MM.1S (cell line): ENCODE measurements around the gene PRUNE2.

Source experiments
- DNase-seq: peaks from one replicate; pipeline ENCODE4 v3.0.0-alpha.2; 2015
- H2AFZ ChIP-seq: fragments of 300-600 bp; sonication (generic); 2 replicates; pipeline ENCODE4 v1.6.0; 2016; ENCODE audit warnings: antibody characterized with exemption, low read length
- H3F3A ChIP-seq: fragments of 300-600 bp; sonication (generic); 2 replicates; pipeline ENCODE4 v1.6.1; 2016; ENCODE audit warnings: mild to moderate bottlenecking, antibody characterized with exemption, low read length, moderate library complexity, mixed read lengths; ENCODE audit not compliant: insufficient read depth
- H3K27ac ChIP-seq: fragments of 300-600 bp; sonication (generic); 2 replicates; pipeline ENCODE4 v1.5.1; 2016; ENCODE audit warnings: mild to moderate bottlenecking, low read length
- H3K27me3 ChIP-seq: fragments of 300-600 bp; sonication (generic); replicated peaks from 2 replicates; pipeline ENCODE4 v1.6.0; 2016; ENCODE audit warnings: low read length; ENCODE audit not compliant: insufficient read depth
- H3K36me3 ChIP-seq: fragments of 300-600 bp; sonication (generic); replicated peaks from 2 replicates; pipeline ENCODE4 v1.6.1; 2016; ENCODE audit warnings: mild to moderate bottlenecking, low read length, mixed read lengths; ENCODE audit not compliant: insufficient read depth
- H3K4me1 ChIP-seq: fragments of 300-600 bp; sonication (generic); 2 replicates; pipeline ENCODE4 v1.6.1; 2016; ENCODE audit warnings: low read length, mixed read lengths
- H3K4me2 ChIP-seq: fragments of 300-600 bp; sonication (generic); 2 replicates; pipeline ENCODE4 v1.6.0; 2016; ENCODE audit warnings: low read depth, low read length
- H3K4me3 ChIP-seq: fragments of 300-600 bp; sonication (generic); 2 replicates; pipeline ENCODE4 v1.5.1; 2016; ENCODE audit warnings: low read length, mixed read lengths
- H3K79me2 ChIP-seq: fragments of 300-600 bp; sonication (generic); 2 replicates; pipeline ENCODE4 v1.6.1; 2016; ENCODE audit warnings: mixed run types, low read length, mixed read lengths
- H3K9ac ChIP-seq: fragments of 300-600 bp; sonication (generic); 2 replicates; pipeline ENCODE4 v1.6.1; 2016; ENCODE audit warnings: low read length, mixed read lengths
- H3K9me2 ChIP-seq: fragments of 300-600 bp; sonication (generic); replicated peaks from 2 replicates; pipeline ENCODE4 v1.6.1; 2016; ENCODE audit warnings: mild to moderate bottlenecking, low read length, mixed read lengths; ENCODE audit not compliant: insufficient read depth
- H3K9me3 ChIP-seq: fragments of 300-600 bp; sonication (generic); replicated peaks from 2 replicates; pipeline ENCODE4 v1.6.1; 2016; ENCODE audit warnings: mild to moderate bottlenecking, low read length, mixed read lengths; ENCODE audit not compliant: insufficient read depth
- H4K20me1 ChIP-seq: fragments of 300-600 bp; sonication (generic); 2 replicates; pipeline ENCODE4 v1.6.1; 2016; ENCODE audit warnings: mild to moderate bottlenecking, low read length, moderate library complexity, mixed read lengths; ENCODE audit not compliant: insufficient read depth
- EZH2 ChIP-seq: fragments of 300-600 bp; sonication (generic); optimal IDR thresholded peaks from 2 replicates; pipeline ENCODE3; 2017; ENCODE audit warnings: low read depth, mild to moderate bottlenecking, antibody characterized with exemption, low read length, mixed read lengths
- EZH2phosphoT487 ChIP-seq: fragments of 300-600 bp; sonication (generic); IDR thresholded peaks from 2 replicates; pipeline ENCODE4 v1.6.1; 2018; ENCODE audit warnings: antibody characterized with exemption, low read length
- TF ChIP-seq, protein P1 (sequence below): fragments of 300-600 bp; sonication (generic); IDR thresholded peaks from 2 replicates; pipeline ENCODE4 v1.5.1; 2016; ENCODE audit warnings: antibody characterized with exemption, low read length, mixed read lengths

The PRUNE2 gene

DNA sequence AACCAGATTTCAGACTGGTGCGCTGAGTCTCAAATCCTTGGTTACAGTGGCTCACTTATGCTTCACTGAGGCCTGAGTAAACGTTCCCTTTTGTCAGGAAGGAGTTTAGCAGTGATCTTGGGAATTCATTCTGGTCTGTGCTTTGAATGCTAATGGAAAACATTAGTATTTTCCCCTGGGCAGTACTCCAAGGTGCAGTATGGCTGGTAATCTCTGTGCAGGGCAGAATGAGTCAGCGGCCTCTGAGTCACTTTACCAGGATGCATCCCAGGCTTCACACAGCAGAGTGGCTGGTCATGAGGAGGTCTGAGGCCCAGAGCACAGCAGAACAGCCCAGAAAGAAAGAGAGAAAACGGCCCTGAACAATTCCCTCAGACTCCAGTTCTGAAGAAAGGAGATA lies 87.6 kb downstream of the PRUNE2 start:
- Histone ChIP-seq H3K4me2 (no peak overlapping the region), H3K4me1 (no peaks in the 10 kb centered on the region), H3F3A (no peaks in the 10 kb centered on the region), H3K27me3 (no peaks in the 10 kb centered on the region), H3K36me3 (no peaks in the 10 kb centered on the region), H2AFZ (no peak overlapping the region), H3K4me3 (no peak overlapping the region), H3K9me2 (no peaks in the 10 kb centered on the region), H3K27ac (no peak overlapping the region), H3K9me3 (no peaks in the 10 kb centered on the region), H3K79me2 (no peaks in the 10 kb centered on the region), H4K20me1 (no peaks in the 10 kb centered on the region), H3K9ac (no peak overlapping the region)
- no peak for TF ChIP-seq EZH2phosphoT487
- TF ChIP-seq, protein P1, sequence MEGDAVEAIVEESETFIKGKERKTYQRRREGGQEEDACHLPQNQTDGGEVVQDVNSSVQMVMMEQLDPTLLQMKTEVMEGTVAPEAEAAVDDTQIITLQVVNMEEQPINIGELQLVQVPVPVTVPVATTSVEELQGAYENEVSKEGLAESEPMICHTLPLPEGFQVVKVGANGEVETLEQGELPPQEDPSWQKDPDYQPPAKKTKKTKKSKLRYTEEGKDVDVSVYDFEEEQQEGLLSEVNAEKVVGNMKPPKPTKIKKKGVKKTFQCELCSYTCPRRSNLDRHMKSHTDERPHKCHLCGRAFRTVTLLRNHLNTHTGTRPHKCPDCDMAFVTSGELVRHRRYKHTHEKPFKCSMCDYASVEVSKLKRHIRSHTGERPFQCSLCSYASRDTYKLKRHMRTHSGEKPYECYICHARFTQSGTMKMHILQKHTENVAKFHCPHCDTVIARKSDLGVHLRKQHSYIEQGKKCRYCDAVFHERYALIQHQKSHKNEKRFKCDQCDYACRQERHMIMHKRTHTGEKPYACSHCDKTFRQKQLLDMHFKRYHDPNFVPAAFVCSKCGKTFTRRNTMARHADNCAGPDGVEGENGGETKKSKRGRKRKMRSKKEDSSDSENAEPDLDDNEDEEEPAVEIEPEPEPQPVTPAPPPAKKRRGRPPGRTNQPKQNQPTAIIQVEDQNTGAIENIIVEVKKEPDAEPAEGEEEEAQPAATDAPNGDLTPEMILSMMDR: no peak
- TF ChIP-seq EZH2: no peak
- DNase-seq: no peak

DNA sequence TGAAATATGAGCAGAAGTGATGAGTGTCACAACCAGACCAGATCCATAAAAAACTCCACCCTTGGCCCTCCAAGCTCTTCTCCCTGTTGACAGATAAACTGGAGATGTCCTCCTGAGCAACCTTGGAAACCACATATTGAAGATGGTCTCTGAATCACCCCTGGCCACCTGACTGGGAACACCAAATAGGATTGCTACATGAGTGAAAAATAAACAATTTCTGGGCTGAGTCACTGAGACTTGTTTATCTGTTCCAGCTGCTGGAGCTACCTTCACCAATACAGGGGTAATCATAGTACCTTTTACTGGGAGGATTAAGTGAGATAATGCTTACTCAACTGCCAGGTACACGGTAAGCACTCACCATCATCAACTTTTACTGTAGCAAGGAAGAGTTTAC lies 88.4 kb downstream of the PRUNE2 start:
- TF ChIP-seq, protein P1: no peak
- TF ChIP-seq EZH2phosphoT487: no peak
- no peak for TF ChIP-seq EZH2
- Histone ChIP-seq H3K4me3 (no peak overlapping the region), H3F3A (no peaks in the 10 kb centered on the region), H3K27ac (no peak overlapping the region), H3K4me2 (no peak overlapping the region), H3K9me3 (no peaks in the 10 kb centered on the region), H3K36me3 (no peaks in the 10 kb centered on the region), H3K27me3 (no peaks in the 10 kb centered on the region), H3K79me2 (no peaks in the 10 kb centered on the region), H3K9me2 (no peaks in the 10 kb centered on the region), H2AFZ (no peak overlapping the region), H4K20me1 (no peaks in the 10 kb centered on the region), H3K9ac (no peak overlapping the region), H3K4me1 (no peaks in the 10 kb centered on the region)
- no peak for DNase-seq

DNA sequence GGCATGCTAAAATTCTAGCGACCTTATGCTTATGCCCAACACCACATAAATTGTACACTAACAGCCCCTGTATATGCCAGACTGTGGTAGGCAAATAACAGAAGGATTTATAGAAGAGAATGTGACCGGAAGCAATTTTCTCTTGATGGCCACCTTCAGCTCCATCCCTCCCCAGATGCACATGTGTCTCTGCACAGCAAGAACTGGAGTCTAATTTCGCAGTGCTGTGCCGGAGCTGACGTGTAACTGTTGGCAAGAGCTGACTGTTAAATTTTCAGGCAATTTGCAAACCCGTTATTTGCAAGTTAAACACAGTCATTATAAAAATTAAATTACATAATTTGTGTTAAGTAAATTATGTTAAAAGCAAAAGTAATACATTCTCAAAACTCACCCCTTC lies 93.3 kb downstream of the PRUNE2 start:
- no peaks in the 10 kb centered on the region for H3K79me2 ChIP-seq
- TF ChIP-seq EZH2phosphoT487 (no peak), EZH2 (no peak)
- TF ChIP-seq, protein P1: no peak
- DNase-seq: no peak
- H3K4me1 ChIP-seq: no peaks in the 10 kb centered on the region
- no peaks in the 10 kb centered on the region for H3K27me3 ChIP-seq
- no peak overlapping the region for H3K9ac ChIP-seq
- no peaks in the 10 kb centered on the region for H4K20me1 ChIP-seq
- no peaks in the 10 kb centered on the region for H3K36me3 ChIP-seq
- H3K9me3 ChIP-seq: no peaks in the 10 kb centered on the region
- no peaks in the 10 kb centered on the region for H3F3A ChIP-seq
- no peaks in the 10 kb centered on the region for H3K9me2 ChIP-seq
- no peak overlapping the region for H3K27ac ChIP-seq
- H2AFZ ChIP-seq: no peak overlapping the region
- no peak overlapping the region for H3K4me2 ChIP-seq
- no peak overlapping the region for H3K4me3 ChIP-seq
